Endodermal cell (in vitro differentiated cells): ENCODE data around the gene LAMB1. TPM values are rescaled to one million over a fixed set of nuclear protein-coding genes. Genes with fewer than 3 reads are reported as not detected.

Experiments
- DNase-seq: peaks from one replicate; pipeline ENCODE4 v3.0.0-alpha.2; 2017
- H3K27ac ChIP-seq: 2 replicates; pipeline ENCODE4 v1.5.1; 2013; ENCODE audit warnings: mild to moderate bottlenecking, low read depth, low read length, moderate library complexity
- H3K27me3 ChIP-seq: 2 replicates; pipeline ENCODE4 v1.6.1; 2013; ENCODE audit warnings: mild to moderate bottlenecking, low read length, moderate library complexity; ENCODE audit not compliant: insufficient read depth, control insufficient read depth, poor library complexity, severe bottlenecking
- H3K36me3 ChIP-seq: 2 replicates; pipeline ENCODE4 v1.7.0; 2013; ENCODE audit warnings: mild to moderate bottlenecking, low read length, moderate library complexity; ENCODE audit not compliant: control insufficient read depth, insufficient read depth
- H3K4me1 ChIP-seq: one replicate; pipeline ENCODE4 v1.7.0; 2013; ENCODE audit warnings: low read length; ENCODE audit not compliant: control insufficient read depth, insufficient read depth
- H3K4me3 ChIP-seq: 2 replicates; pipeline ENCODE4 v1.5.1; 2013; ENCODE audit warnings: mild to moderate bottlenecking, low read length, moderate library complexity
- H3K9ac ChIP-seq: 2 replicates; pipeline ENCODE4 v1.6.1; 2013; ENCODE audit warnings: mild to moderate bottlenecking, low read length, moderate library complexity; ENCODE audit not compliant: poor library complexity, severe bottlenecking; ENCODE audit errors: extremely low read depth
- H3K9me3 ChIP-seq: 2 replicates; pipeline ENCODE4 v1.6.1; 2013; ENCODE audit warnings: mild to moderate bottlenecking, low read length, moderate library complexity; ENCODE audit not compliant: control insufficient read depth
- H3K27ac Mint-ChIP-seq: 2 replicates; pipeline ENCODE4 v1.8.0; 2020; ENCODE audit warnings: mixed read lengths
- H3K27me3 Mint-ChIP-seq: 2 replicates; pipeline ENCODE4 v1.8.0; 2021; ENCODE audit warnings: mild to moderate bottlenecking, mixed read lengths; ENCODE audit not compliant: insufficient read depth
- H3K36me3 Mint-ChIP-seq: 2 replicates; pipeline ENCODE4 v1.8.0; 2020; ENCODE audit warnings: low read depth, mixed read lengths
- H3K4me1 Mint-ChIP-seq: 2 replicates; pipeline ENCODE4 v1.8.0; 2020; ENCODE audit warnings: mixed read lengths
- H3K4me3 Mint-ChIP-seq: 2 replicates; pipeline ENCODE4 v1.8.0; 2020; ENCODE audit warnings: mild to moderate bottlenecking, moderate library complexity, mixed read lengths
- H3K9me3 Mint-ChIP-seq: 2 replicates; pipeline ENCODE4 v1.8.0; 2020; ENCODE audit warnings: mild to moderate bottlenecking, mixed read lengths
- WGBS, 2 experiments: methylation state at CpG; one replicate each; pipeline versions ENCODE4 v1.1.5 to v1.1.7; 2013; ENCODE audit warnings: missing lambda C conversion rate in 2 of 2, mixed read lengths in 1 of 2; ENCODE audit not compliant: insufficient coverage in 1 of 2, insufficient read length in 1 of 2; 5-methylcytosine and 5-hydroxymethylcytosine counted together
- total RNA-seq, 2 donors: library from RNA; stranded (reverse); fragmentation: NEBNext Ultra II Directional in 1 of 2; extraction: Animal tissue kit (Norgen Biotek cat#: 25700) in 1 of 2; gene quantifications; 2 replicates in 1 of 2; 3 replicates in 1 of 2; pipeline ENCODE4 v1.2.1, GENCODE V29; 2021
- TF ChIP-seq, protein P1 (sequence below): fragments of 200-600 bp; sonication (generic); conservative IDR thresholded peaks from 2 replicates; pipeline ENCODE4 v1.5.0; 2021; ENCODE audit warnings: antibody characterized with exemption, mild to moderate bottlenecking

LAMB1 gene
- total RNA-seq, 2 donors from 2014 or later, result 192 to 209 TPM

- Histone ChIP-seq H3K9me3 (no peaks in the 10 kb centered on the region), H3K36me3 (no peaks in the 10 kb centered on the region), H3K4me1 (no peaks in the 10 kb centered on the region), H3K9ac (no peak overlapping the region), H3K4me3 (no peak overlapping the region), H3K27me3 (no peaks in the 10 kb centered on the region), H3K27ac (no peak overlapping the region)
- DNase-seq, result no peak
- Mint-ChIP-seq H3K4me1 (no peaks in the 10 kb centered on the region), H3K9me3 (no peaks in the 10 kb centered on the region), H3K27me3 (no peaks in the 10 kb centered on the region), H3K36me3 (no peaks in the 10 kb centered on the region), H3K27ac (no peak overlapping the region), H3K4me3 (no peak overlapping the region)
- TF ChIP-seq, protein P1, sequence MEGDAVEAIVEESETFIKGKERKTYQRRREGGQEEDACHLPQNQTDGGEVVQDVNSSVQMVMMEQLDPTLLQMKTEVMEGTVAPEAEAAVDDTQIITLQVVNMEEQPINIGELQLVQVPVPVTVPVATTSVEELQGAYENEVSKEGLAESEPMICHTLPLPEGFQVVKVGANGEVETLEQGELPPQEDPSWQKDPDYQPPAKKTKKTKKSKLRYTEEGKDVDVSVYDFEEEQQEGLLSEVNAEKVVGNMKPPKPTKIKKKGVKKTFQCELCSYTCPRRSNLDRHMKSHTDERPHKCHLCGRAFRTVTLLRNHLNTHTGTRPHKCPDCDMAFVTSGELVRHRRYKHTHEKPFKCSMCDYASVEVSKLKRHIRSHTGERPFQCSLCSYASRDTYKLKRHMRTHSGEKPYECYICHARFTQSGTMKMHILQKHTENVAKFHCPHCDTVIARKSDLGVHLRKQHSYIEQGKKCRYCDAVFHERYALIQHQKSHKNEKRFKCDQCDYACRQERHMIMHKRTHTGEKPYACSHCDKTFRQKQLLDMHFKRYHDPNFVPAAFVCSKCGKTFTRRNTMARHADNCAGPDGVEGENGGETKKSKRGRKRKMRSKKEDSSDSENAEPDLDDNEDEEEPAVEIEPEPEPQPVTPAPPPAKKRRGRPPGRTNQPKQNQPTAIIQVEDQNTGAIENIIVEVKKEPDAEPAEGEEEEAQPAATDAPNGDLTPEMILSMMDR, result no peak
- WGBS, 2 experiments, result 60 to 85% methylated on average over 1 to 2 of the region's 2 CpGs
Observed at GRCh38 chr7:107874111-107874510, 128.8 kb downstream of the LAMB1 start.

Other genes starting within 250 kb of the LAMB1 start
- gene SLC26A3, start 199.9 kb downstream of the LAMB1 start, total RNA-seq, result not detected
- gene DLD, start 112.0 kb downstream of the LAMB1 start, total RNA-seq, result 10 to 100 TPM; 82.4 to 82.5 TPM
- not detected for gene LAMB4, start 127.2 kb upstream of the LAMB1 start, total RNA-seq